OCI-LY3 (cell line): ENCODE results near the gene EFCAB8.

Experiments used
- H2AFZ ChIP-seq: fragments of 200-600, 300-600 bp; shearing (Covaris generic); 2 replicates; pipeline ENCODE4 v1.6.0; 2014; ENCODE audit warnings: antibody characterized with exemption, low read depth, low read length
- H3K27ac ChIP-seq: fragments of 200-600, 300-600 bp; sonication (generic); 2 replicates; pipeline ENCODE4 v1.5.1; 2014; ENCODE audit warnings: mild to moderate bottlenecking, low read length, moderate library complexity, mixed read lengths
- H3K27me3 ChIP-seq: fragments of 200-600, 300-600 bp; sonication (generic); 2 replicates; pipeline ENCODE4 v1.6.1; 2014; ENCODE audit warnings: low read depth, low read length, mixed read lengths
- H3K36me3 ChIP-seq: fragments of 200-600, 300-600 bp; sonication (generic); replicated peaks from 2 replicates; pipeline ENCODE3; 2014; ENCODE audit warnings: low read depth, low read length, mixed read lengths
- H3K4me1 ChIP-seq: fragments of 300-600, 200-600 bp; sonication (generic); 2 replicates; pipeline ENCODE4 v1.6.1; 2014; ENCODE audit warnings: low read length, mixed read lengths
- H3K4me2 ChIP-seq: fragments of 200-600, 300-600 bp; sonication (generic); 2 replicates; pipeline ENCODE4 v1.6.1; 2014; ENCODE audit warnings: low read length, mixed read lengths
- H3K4me3 ChIP-seq: fragments of 300-600, 200-600 bp; sonication (generic); 2 replicates; pipeline ENCODE4 v1.5.1; 2014; ENCODE audit warnings: antibody characterized with exemption, mild to moderate bottlenecking, low read length, moderate library complexity
- H3K79me2 ChIP-seq: fragments of 300-600, 200-600 bp; shearing (Covaris generic); 2 replicates; pipeline ENCODE4 v1.6.1; 2014; ENCODE audit warnings: mild to moderate bottlenecking, low read length, mixed read lengths
- H3K9ac ChIP-seq: fragments of 300-600, 200-600 bp; shearing (Covaris generic); 2 replicates; pipeline ENCODE4 v1.6.0; 2014; ENCODE audit warnings: mild to moderate bottlenecking, low read length, moderate library complexity
- H3K9me3 ChIP-seq: fragments of 200-600, 300-600 bp; shearing (Covaris generic); 2 replicates; pipeline ENCODE4 v1.6.1; 2014; ENCODE audit warnings: low read length, mixed read lengths; ENCODE audit not compliant: insufficient read depth
- H4K20me1 ChIP-seq: fragments of 200-600, 300-600 bp; sonication (generic); 2 replicates; pipeline ENCODE4 v1.6.1; 2016; ENCODE audit warnings: low read length, mixed read lengths; ENCODE audit not compliant: insufficient read depth
- EZH2phosphoT487 ChIP-seq: fragments of 200-600 bp; shearing (Covaris generic); IDR thresholded peaks from 2 replicates; pipeline ENCODE4 v1.6.1; 2018; ENCODE audit warnings: antibody characterized with exemption, mixed run types, low read depth
- TF ChIP-seq, protein P1 (sequence below): fragments of 200-600, 300-600 bp; sonication (generic); IDR thresholded peaks from 2 replicates; pipeline ENCODE4 v1.5.1; 2014; ENCODE audit warnings: antibody characterized with exemption, low read length, low read depth

EFCAB8 gene

DNA sequence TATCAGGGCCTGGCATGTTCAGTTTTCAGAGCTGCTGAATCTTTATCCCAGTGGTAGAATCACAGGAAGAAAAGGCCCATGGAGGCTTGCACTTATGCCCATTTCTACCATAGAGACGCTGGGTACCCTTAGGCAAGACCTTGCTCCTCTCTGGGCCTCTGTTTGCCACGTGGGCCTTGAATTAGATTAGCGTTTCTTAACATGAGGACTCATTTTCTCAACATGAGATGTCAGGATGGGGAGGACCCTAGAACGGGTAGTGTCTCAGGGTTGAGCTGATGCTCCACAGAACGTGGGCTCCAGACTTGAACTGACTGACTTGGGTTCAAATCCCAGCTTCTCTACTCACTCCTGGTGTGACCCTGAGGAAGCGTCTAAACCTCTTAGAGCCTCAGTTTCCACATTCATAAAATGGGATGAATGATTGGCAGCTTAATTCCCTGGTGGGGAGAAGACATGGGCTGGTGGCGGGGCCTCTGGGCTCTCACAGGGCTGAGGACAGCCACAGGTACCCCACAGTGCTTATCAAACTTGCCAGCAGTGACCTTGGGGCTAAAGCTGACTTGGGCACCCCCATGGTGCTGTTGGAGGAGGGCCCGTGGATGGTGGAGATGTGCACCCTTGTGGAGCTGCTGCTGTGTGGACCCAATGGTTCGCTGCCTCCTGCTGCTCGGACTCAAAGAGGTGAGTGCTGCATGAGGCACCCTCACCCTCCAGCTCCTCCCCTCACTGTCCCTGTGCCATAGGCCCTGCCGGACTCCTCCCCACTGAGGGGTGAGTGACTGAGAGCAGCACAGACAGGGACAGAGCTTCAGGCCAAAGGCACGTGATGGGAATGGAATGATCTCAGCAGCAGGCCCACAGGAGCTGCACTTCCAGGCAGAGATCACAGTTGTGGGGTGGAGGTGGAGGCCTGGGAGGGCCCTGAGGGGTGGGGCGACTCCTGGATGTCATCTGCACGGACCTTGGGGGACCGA lies 117.3 kb downstream of the EFCAB8 start:
- Histone ChIP-seq H3K9me3 (peaks cover 8% of the 10 kb centered on the region), H2AFZ (no peak overlapping the region), H3K4me3 (no peak overlapping the region), H3K79me2 (no peaks in the 10 kb centered on the region), H3K4me1 (peaks cover 33% of the 10 kb centered on the region), H3K4me2 (no peak overlapping the region), H3K27me3 (no peaks in the 10 kb centered on the region), H3K36me3 (no peaks in the 10 kb centered on the region), H4K20me1 (no peaks in the 10 kb centered on the region), H3K9ac (no peak overlapping the region), H3K27ac (no peak overlapping the region)
- no peak for TF ChIP-seq EZH2phosphoT487
- TF ChIP-seq, protein P1, sequence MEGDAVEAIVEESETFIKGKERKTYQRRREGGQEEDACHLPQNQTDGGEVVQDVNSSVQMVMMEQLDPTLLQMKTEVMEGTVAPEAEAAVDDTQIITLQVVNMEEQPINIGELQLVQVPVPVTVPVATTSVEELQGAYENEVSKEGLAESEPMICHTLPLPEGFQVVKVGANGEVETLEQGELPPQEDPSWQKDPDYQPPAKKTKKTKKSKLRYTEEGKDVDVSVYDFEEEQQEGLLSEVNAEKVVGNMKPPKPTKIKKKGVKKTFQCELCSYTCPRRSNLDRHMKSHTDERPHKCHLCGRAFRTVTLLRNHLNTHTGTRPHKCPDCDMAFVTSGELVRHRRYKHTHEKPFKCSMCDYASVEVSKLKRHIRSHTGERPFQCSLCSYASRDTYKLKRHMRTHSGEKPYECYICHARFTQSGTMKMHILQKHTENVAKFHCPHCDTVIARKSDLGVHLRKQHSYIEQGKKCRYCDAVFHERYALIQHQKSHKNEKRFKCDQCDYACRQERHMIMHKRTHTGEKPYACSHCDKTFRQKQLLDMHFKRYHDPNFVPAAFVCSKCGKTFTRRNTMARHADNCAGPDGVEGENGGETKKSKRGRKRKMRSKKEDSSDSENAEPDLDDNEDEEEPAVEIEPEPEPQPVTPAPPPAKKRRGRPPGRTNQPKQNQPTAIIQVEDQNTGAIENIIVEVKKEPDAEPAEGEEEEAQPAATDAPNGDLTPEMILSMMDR, result no peak

DNA sequence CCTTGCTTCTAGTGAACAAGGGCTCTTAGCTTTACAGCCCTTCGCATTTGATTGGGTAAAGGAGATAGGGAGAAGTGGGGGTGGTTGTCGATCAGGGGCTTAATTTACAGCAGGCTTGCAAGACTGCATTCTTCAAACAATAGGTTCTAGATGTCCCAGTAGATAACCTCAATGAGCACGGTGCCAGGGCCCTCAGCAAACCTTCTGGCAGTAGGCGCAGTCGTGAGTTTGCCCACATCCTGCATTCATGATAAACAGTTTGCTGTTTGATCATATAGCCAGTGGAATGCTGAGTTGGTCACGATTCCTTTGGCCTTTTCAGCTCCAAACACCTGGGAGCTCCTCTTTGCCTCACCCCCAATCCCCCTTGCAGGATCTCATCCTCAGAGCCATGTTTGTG lies 118.0 kb downstream of the EFCAB8 start:
- no peak overlapping the region for H3K4me3 ChIP-seq
- H3K79me2 ChIP-seq, result no peaks in the 10 kb centered on the region
- no peak overlapping the region for H2AFZ ChIP-seq
- H3K4me1 ChIP-seq, result peaks cover 25% of the 10 kb centered on the region
- TF ChIP-seq, protein P1, result no peak
- TF ChIP-seq EZH2phosphoT487, result no peak
- H3K9ac ChIP-seq, result no peak overlapping the region
- H4K20me1 ChIP-seq, result no peaks in the 10 kb centered on the region
- H3K4me2 ChIP-seq, result no peak overlapping the region
- no peaks in the 10 kb centered on the region for H3K27me3 ChIP-seq
- no peak overlapping the region for H3K27ac ChIP-seq
- peaks cover 8% of the 10 kb centered on the region for H3K9me3 ChIP-seq
- no peaks in the 10 kb centered on the region for H3K36me3 ChIP-seq

DNA sequence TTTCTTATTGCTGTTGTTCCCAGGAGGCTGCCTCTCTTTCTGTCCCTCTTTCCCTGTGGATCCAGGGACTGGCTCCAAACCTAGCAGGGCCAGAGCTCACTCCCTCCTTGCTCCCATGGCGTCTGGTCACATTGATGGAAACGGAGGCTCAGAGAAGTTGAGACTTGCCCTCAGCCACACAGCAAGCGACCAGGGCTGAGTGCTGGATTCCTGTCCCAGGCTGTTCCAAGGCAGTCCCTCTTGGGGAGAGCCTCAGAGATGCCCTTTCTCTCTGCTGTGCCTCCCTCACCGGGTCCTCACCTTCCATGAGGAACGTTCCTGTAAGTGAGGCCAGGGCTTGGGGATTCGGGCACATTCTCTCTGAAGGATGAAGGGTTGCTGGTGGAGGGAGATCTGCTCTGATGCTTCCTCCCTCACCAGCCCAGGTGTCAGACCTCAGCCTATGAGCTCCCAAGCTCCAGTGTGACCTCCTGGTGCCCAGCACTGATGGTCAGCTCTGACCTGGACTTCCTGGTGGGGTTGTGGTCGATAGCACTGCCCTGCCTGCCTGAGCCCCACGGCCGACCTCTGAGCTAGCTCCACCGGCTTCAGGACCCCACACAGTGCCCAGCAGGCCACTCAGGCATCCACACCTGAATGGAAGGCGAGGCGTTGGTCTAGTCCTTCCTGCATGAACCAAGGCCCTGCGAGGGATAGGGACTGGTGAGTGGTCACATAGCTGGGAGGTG lies 118.7 kb downstream of the EFCAB8 start:
- Histone ChIP-seq H4K20me1 (no peaks in the 10 kb centered on the region), H3K36me3 (no peaks in the 10 kb centered on the region), H3K9me3 (peaks cover 8% of the 10 kb centered on the region), H2AFZ (no peak overlapping the region), H3K27ac (no peak overlapping the region), H3K4me2 (no peak overlapping the region), H3K79me2 (no peaks in the 10 kb centered on the region), H3K4me1 (peaks cover 20% of the 10 kb centered on the region), H3K27me3 (no peaks in the 10 kb centered on the region), H3K4me3 (no peak overlapping the region), H3K9ac (no peak overlapping the region)
- TF ChIP-seq EZH2phosphoT487, result no peak
- TF ChIP-seq, protein P1, result no peak

DNA sequence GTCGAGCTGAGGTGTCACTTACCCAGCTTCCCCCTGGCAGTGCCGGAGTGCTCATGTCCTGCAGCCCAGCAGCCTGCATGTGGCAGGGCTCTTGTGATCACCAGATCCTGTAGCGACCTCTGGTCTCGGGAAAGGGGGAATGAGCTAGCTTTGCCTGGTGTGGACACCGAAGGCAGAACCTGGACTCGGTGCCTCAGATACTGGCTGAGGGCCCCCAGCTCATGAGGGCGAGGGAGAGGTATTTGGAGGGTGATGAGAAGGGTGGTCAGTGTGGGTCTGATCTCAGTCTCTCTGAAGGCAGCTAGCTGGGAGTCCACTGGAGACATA lies 119.2 kb downstream of the EFCAB8 start:
- Histone ChIP-seq H4K20me1 (no peaks in the 10 kb centered on the region), H2AFZ (no peak overlapping the region), H3K4me2 (no peak overlapping the region), H3K4me1 (peaks cover 15% of the 10 kb centered on the region), H3K27me3 (no peaks in the 10 kb centered on the region), H3K4me3 (no peak overlapping the region), H3K9me3 (peaks cover 8% of the 10 kb centered on the region), H3K27ac (no peak overlapping the region), H3K9ac (no peak overlapping the region), H3K79me2 (no peaks in the 10 kb centered on the region), H3K36me3 (no peaks in the 10 kb centered on the region)
- TF ChIP-seq EZH2phosphoT487, result no peak
